Spinal cord (tissue), 10 donors: Measurements from ENCODE around the gene VCL. TPM values are rescaled to one million over a fixed set of nuclear protein-coding genes. Genes with fewer than 3 reads are reported as not detected.
"Not testable (repeated sequence)": the region's sequence is repeated elsewhere in the genome, so short reads cannot be mapped to it uniquely, and the experiment has no call there.

Experiments
- DNase-seq, 6 donors: peaks; one replicate each; pipeline versions ENCODE4 v3.0.0 to v3.0.0-alpha.2; 2013 to 2015; ENCODE audit warnings: low spot score in 6 of 6, low read depth in 4 of 6
- H3K27ac ChIP-seq: one replicate; pipeline ENCODE4 v1.5.1; 2013; ENCODE audit warnings: low read depth, low read length, control low read depth
- H3K27me3 ChIP-seq: one replicate; pipeline ENCODE4 v1.6.1; 2013; ENCODE audit warnings: low read length; ENCODE audit not compliant: control insufficient read depth, insufficient read depth
- H3K36me3 ChIP-seq: one replicate; pipeline ENCODE4 v1.6.1; 2013; ENCODE audit warnings: low read length; ENCODE audit not compliant: control insufficient read depth, insufficient read depth
- H3K4me1 ChIP-seq: one replicate; pipeline ENCODE4 v1.6.1; 2013; ENCODE audit warnings: low read length; ENCODE audit not compliant: control insufficient read depth, insufficient read depth
- H3K4me3 ChIP-seq: one replicate; pipeline ENCODE4 v1.5.1; 2013; ENCODE audit warnings: low read depth, low read length, control low read depth
- H3K9me3 ChIP-seq: one replicate; pipeline ENCODE4 v1.6.1; 2013; ENCODE audit warnings: low read length; ENCODE audit not compliant: control insufficient read depth, insufficient read depth
- WGBS: methylation state at CpG from one replicate; pipeline ENCODE4 v1.1.5; 2013; ENCODE audit warnings: missing lambda C conversion rate; ENCODE audit not compliant: insufficient coverage; 5-methylcytosine and 5-hydroxymethylcytosine counted together
- polyA plus RNA-seq, 2 donors: library from polyadenylated mRNA; unstranded; fragments of 120-200 nt; gene quantifications; one replicate each; pipeline ENCODE4 v1.2.1, GENCODE V29; 2013; ENCODE audit not compliant: insufficient read length in 2 of 2
- total RNA-seq, 2 donors: library from RNA; depleted of rRNA in 1 of 2; stranded (reverse); fragments of 120-200 nt in 1 of 2; fragments of >200 nt in 1 of 2; gene quantifications; one replicate each; pipeline versions ENCODE4 v1.2.3 to v1.2.4, GENCODE V29; 2013 to 2014
- donor health status: healthy.

VCL gene
- total and polyA plus RNA-seq, 4 donors = 47.8 to 106 (median 63.5) TPM

DNA sequence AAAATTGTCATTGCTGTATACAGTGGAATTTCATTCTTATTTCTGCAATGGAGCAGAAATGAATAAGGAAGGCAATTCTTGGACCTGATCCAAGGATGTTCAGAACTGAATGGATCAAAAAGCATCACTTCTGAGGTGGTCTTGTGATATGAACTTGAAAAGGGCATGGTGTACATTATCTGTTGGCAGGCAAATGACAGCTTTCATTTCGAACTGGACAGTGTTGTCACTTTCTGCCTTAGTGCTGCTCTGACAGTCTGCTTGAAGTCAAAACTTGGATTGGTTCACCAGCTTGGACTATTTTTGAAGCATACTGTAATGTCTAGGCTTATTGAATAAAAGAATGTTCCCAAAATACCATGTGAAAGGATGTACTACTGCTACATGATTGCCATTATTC lies 52.0 kb downstream of the VCL start:
- Histone ChIP-seq H3K4me1 (peaks cover 4% of the 10 kb centered on the region), H3K27me3 (no peaks in the 10 kb centered on the region), H3K36me3 (peaks cover under 1% of the 10 kb centered on the region), H3K27ac (peak overlapping the region; percentile 33), H3K4me3 (no peak overlapping the region), H3K9me3 (no peaks in the 10 kb centered on the region)
- DNase-seq = peak in 1 of 6 donors; percentile 50
- WGBS = 50% methylated on average over 1 of the region's 1 CpG

DNA sequence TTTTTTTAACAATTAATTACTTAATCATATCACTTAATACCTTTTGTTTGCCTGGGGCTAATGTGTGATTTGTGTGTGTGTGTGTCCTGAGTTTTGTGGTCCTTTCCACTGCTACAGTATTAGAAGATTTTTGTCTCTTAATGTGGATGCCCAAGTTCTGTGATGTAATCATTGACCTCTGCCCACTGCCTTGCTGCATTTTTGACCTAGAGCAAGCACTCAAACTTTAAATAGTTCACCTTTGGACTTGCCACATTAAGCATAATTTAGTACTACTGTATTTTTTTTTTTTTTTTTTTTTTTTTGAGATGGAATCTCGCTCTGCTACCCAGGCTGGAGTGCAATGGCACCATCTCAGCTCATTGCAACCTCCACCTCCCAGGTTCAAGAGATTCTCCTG lies 52.7 kb downstream of the VCL start:
- H3K27me3 ChIP-seq = no peaks in the 10 kb centered on the region
- peaks cover 4% of the 10 kb centered on the region for H3K4me1 ChIP-seq
- WGBS = no CpG with 5 or more reads among the region's 1 CpG
- H3K36me3 ChIP-seq = no peaks in the 10 kb centered on the region
- no peaks in the 10 kb centered on the region for H3K9me3 ChIP-seq
- no peak for DNase-seq
- no peak overlapping the region for H3K27ac ChIP-seq
- H3K4me3 ChIP-seq = no peak overlapping the region

DNA sequence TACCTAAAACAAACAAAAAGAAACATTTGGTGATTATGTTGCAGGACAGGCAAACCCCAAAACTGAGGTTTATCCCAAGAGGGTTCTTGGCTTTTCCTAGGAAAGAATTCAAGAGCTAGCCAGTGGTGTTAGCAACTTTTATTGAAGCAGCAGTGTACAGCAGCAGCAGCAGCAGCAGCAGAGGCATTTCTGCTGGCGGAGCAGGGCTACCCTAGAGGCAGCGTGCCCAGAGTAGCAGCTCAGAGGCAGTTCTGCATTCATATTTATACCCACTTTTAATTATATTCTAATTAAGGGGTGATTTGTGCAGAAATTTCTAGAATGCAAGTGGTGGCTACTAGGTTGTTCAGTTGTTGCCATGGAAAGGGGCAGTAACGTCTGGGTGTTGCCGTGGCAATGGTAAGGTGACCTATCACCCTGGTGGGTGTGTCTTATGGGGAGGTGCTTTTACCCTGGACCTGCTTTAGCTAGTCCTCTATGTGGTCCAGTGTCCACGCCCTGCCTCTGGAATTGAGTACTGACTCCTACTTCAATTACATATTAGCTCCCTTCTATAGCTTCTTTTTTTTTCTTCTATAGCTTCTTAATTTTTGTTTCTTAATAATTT lies 53.9 kb downstream of the VCL start:
- no peaks in the 10 kb centered on the region for H3K36me3 ChIP-seq
- WGBS = 46% methylated on average over 3 of the region's 5 CpGs
- H3K4me1 ChIP-seq = peaks cover 4% of the 10 kb centered on the region
- no peaks in the 10 kb centered on the region for H3K27me3 ChIP-seq
- DNase-seq = no peak
- no peaks in the 10 kb centered on the region for H3K9me3 ChIP-seq
- no peak overlapping the region for H3K4me3 ChIP-seq
- H3K27ac ChIP-seq = no peak overlapping the region

DNA sequence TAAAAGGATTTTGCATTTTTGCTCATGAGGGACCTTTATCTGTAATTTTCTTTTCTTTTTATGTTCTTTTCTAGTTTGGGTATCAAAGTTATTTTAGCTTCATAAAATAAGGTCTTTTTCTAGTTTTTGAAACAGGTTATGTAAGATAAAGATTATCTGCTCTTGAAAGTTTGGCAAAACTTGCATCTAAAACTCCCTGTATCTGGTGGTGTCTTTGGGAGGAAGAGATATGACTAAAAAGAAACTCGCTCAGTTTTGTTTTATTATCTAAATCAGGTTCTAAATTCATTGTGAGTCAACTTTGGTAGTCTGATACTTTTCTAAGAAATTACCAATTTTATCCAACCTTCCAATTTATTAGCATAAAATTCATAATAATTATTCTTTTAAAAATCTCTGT lies 55.1 kb downstream of the VCL start:
- no peaks in the 10 kb centered on the region for H3K27me3 ChIP-seq
- H3K4me3 ChIP-seq = no peak overlapping the region
- WGBS = no CpG with 5 or more reads among the region's 1 CpG
- no peak overlapping the region for H3K27ac ChIP-seq
- peaks cover 4% of the 10 kb centered on the region for H3K4me1 ChIP-seq
- no peaks in the 10 kb centered on the region for H3K36me3 ChIP-seq
- DNase-seq = no peak
- no peaks in the 10 kb centered on the region for H3K9me3 ChIP-seq

DNA sequence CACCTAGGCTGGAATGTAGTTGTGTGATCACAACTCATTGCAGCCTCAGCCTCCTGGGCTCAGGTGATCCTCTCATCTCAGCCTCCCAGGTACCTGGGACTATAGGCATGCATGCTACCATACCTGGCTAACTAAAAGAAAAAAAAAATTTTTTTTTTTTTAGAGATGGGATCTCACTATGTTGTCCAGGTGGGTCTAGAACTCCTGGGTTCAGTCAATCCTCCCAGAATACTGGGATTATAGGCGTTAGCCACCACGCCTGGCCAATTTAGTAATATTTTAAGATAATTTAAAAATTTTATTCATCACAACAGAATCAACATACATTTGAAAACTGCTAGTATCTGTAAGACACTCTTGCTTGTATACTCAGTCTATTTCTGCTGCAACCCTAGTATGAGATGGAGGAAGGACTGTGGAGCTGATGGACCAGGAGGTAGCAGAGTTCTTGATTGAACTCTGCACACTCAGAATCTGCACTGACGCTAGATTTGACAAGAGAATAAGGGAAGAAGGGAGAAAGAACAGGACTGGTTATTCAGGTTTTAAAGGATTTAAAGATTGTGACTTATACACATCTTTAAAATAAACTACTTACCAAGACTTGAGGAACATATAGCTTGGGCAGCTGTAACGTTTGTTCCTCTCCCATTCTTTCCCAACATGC lies 57.6 kb downstream of the VCL start:
- no peaks in the 10 kb centered on the region for H3K9me3 ChIP-seq
- no peaks in the 10 kb centered on the region for H3K27me3 ChIP-seq
- no peaks in the 10 kb centered on the region for H3K36me3 ChIP-seq
- DNase-seq = no peak
- H3K27ac ChIP-seq = no peak overlapping the region
- WGBS = no CpG with 5 or more reads among the region's 4 CpGs
- no peak overlapping the region for H3K4me3 ChIP-seq
- peaks cover 4% of the 10 kb centered on the region for H3K4me1 ChIP-seq

DNA sequence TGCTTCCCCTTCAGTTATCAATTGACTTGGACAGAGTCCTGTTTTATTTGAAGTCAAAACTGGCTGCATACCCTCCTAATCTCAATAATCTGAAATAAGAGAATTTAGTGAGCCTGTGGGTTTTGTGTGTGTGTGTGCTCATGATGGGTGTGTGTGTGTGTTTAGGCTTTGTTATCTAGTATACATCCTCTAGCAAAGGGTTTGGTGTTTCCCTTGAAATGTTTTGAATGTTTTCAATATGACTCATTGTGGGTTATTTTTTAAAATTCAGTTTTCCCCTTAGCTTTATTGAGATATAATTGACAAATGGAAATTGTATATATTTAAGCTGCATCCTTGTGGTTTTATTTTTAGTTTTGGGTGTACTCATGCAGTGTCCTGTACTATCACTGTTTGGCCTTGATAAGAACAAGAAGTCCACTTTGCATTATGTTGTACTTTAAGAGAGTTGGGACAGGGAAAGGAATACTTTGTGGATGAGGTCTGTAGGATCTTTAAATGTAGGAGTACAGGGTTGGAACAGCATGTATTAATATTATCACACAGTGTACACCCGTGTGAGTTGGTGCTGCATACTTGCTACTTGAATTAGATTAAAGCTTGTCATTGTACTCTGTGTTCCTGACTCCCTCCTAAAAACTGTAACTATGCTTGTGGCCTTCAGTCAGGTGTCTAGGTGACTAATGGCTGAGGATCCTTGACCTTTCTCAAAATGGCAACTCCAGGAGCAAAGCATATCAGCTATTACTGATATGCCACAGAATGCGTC lies 58.3 kb downstream of the VCL start:
- Histone ChIP-seq H3K27ac (no peak overlapping the region), H3K4me3 (no peak overlapping the region), H3K9me3 (no peaks in the 10 kb centered on the region), H3K36me3 (no peaks in the 10 kb centered on the region), H3K27me3 (no peaks in the 10 kb centered on the region), H3K4me1 (peaks cover 4% of the 10 kb centered on the region)
- no peak for DNase-seq
- no CpG with 5 or more reads among the region's 2 CpGs for WGBS

DNA sequence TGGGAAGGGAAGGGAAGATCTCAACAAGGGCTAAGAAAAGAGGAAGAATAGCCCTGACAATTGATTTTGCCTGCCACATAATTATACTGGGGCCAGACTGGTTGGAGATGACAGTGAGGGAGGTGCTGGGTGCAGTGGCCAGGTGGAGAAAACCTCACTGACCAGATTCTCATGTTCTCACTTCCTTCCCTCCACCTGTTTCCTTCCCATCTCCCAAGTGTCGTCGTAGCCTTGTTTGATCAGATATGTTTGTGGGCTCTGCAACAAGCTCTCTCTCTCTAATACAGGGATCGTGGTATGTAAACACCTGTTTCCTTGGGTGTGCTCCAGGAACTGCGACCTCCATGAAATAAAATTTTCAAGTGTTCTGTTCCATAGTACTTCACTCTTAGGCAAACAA lies 60.2 kb downstream of the VCL start:
- no peaks in the 10 kb centered on the region for H3K4me1 ChIP-seq
- no peaks in the 10 kb centered on the region for H3K27me3 ChIP-seq
- H3K27ac ChIP-seq = no peak overlapping the region
- no peaks in the 10 kb centered on the region for H3K9me3 ChIP-seq
- no peaks in the 10 kb centered on the region for H3K36me3 ChIP-seq
- 90% methylated on average over 2 of the region's 4 CpGs for WGBS
- DNase-seq = no peak
- H3K4me3 ChIP-seq = no peak overlapping the region

DNA sequence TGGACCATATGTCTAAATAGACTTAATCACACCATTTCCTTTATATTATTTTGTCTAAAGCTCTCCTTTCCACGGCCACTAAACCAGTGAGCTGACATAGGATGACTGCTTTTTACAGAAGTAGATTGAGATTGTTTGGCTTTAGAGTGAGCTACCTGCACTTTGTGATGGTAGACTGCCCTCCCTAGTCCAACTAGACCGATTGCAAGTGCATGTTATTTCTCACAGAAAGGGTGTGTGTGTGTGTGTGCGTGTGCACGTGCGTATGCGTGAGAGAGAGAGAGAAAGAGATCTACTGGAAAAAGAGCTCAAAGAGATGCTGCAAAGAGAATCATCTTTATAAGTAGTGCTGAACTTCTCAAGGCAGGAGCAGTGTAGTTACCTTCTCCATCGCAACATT lies 60.7 kb downstream of the VCL start:
- Histone ChIP-seq H3K27me3 (no peaks in the 10 kb centered on the region), H3K4me1 (no peaks in the 10 kb centered on the region), H3K27ac (no peak overlapping the region), H3K4me3 (no peak overlapping the region), H3K9me3 (no peaks in the 10 kb centered on the region), H3K36me3 (no peaks in the 10 kb centered on the region)
- WGBS = 100% methylated on average over 1 of the region's 7 CpGs
- peak in 2 of 6 donors; percentile 21 to 71 for DNase-seq

DNA sequence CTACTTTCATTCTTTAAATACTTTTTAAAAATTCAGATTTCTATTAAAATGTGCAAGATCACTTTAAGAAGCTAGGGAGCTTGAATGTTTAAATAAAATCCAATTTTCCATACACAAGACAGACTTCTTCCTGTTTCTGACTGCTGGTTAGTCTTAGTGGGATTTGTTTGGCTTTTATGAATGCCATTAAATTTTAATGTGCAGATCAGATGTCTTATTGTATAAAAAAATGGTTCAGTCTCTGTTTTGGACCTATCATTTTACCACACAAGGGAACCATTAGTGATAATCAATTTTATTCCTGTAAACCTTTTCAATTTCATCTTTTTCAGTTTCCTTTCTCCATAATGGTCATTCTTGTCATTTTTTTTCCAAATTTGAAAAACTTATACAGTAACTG lies 63.2 kb downstream of the VCL start:
- no peaks in the 10 kb centered on the region for H3K9me3 ChIP-seq
- DNase-seq = no peak
- H3K36me3 ChIP-seq = peaks cover 2% of the 10 kb centered on the region
- no peak overlapping the region for H3K4me3 ChIP-seq
- H3K27me3 ChIP-seq = no peaks in the 10 kb centered on the region
- H3K4me1 ChIP-seq = no peaks in the 10 kb centered on the region
- no peak overlapping the region for H3K27ac ChIP-seq

DNA sequence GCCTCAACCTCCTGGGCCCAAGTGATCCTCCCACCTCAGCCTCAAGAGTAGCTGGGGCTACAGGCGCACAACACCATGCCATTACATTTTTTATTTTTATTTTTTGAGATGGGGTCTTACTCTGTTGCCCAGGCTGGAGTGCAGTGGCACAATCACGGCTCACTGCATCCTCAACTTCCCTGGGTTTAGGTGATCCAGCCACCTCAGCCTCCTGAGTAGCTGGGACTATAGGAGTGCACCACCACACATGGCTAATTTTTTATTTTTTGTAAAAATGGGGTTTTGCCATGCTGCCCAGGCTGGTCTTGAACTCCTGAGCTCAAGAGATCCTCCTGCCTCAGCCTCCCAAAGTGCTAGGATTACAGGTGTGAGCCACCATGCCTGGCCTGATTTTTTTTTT lies 64.1 kb downstream of the VCL start:
- WGBS = no CpG with 5 or more reads among the region's 2 CpGs
- not testable (repeated sequence) for H3K4me1 ChIP-seq, H3K36me3 ChIP-seq, H3K4me3 ChIP-seq, H3K9me3 ChIP-seq, H3K27ac ChIP-seq, H3K27me3 ChIP-seq, DNase-seq
